Measurements from ENCODE around the gene ZNF561.
A peak's percentile ranks its signal among the peaks of the same experiment; 100 is the strongest.
"Not testable (repeated sequence)": the region's sequence is repeated elsewhere in the genome, so short reads cannot be mapped to it uniquely, and the experiment has no call there.

ZNF561 gene

DNA sequence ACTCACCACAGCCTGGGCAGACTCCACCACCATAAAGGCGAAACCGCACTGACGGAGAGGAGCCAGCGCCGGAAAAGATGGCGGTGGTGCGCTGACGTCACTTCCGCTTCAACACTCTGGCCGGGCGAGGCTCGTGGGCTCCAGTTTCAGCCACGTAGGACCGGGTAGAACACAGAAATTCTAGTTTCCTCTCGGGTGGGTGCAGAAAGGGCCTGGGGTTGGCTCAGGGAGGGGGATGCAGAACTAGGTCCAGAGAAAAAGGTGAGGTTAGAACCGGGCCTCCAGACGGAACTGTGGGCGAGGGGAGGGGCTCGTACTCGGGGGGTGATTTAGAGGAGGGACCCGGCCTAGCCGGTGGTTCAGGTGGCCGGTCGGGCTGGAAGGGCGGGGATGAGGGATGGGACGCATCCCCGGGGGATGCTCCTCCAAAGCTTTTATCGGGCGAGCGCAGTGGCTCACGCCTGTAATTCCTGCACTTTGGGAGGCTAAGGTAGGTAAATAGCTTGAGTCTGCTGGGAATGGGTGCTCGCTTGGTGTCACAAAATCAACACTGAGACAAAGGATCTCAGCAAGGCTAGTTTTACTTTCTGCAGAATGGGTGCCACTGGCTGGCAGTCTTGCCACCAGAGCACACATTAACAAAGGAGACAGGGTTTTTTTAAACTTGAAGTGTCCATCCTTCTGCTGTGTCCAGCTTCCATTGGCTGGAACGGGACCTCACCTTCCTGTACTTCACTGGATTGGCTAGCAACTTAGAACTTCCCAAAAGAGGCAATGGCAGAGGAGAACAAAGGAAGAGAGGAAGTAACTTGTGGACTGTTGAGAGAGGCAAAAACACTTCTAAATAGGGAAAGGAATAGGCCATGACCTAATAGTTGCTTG lies at the start of gene ZNF561:
ZNF561 (minus strand) TSS at position 77 of the 882 bp plus-strand sequence. CDS start 1,776 bp downstream, outside the sequence.
- H3K4me3 ChIP-seq (ENCODE audit: low read length) = peak within 1 kb of the TSS; percentile 98
- peak within 1 kb of the TSS; percentile 80 for H3K9ac ChIP-seq (ENCODE audit: low read length)
- no peaks in the 10 kb centered on the region for H3K27me3 ChIP-seq (ENCODE audit: control insufficient read depth, insufficient read depth, low read length)
- H3K4me1 ChIP-seq (ENCODE audit: control insufficient read depth, insufficient read depth, low read length) = peaks cover 15% of the 10 kb centered on the region
- H3K9me3 ChIP-seq (ENCODE audit: control insufficient read depth, low read length) = no peaks in the 10 kb centered on the region
- peaks cover 8% of the 10 kb centered on the region for H3K36me3 ChIP-seq (ENCODE audit: control insufficient read depth, insufficient read depth, low read length)

DNA sequence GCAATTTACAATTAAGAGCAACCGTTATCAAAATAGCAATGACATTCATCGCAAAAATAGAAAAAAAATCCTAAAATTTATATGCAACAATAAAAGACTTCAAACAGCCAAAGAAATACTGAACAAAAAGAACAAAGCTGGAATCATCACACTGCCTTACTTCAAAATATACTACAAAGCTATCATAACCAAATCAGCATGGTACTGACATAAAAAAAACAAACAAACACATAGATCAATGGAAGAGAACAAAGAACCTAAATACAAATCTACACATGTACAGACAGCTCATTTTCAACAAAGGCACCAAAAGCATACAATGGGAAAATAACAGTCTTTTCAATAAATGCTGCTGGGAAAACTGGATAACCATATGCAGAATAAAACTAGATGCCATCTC lies 47.5 kb upstream of the ZNF561 start:
- H3K9me3 ChIP-seq (ENCODE audit: control insufficient read depth, low read length) = peaks cover 12% of the 10 kb centered on the region
- H3K4me3 ChIP-seq (ENCODE audit: low read length) = no peak overlapping the region
- H3K9ac ChIP-seq (ENCODE audit: low read length) = no peak overlapping the region
- H3K36me3 ChIP-seq (ENCODE audit: control insufficient read depth, insufficient read depth, low read length) = no peaks in the 10 kb centered on the region
- no peaks in the 10 kb centered on the region for H3K27me3 ChIP-seq (ENCODE audit: control insufficient read depth, insufficient read depth, low read length)
- no peaks in the 10 kb centered on the region for H3K4me1 ChIP-seq (ENCODE audit: control insufficient read depth, insufficient read depth, low read length)

DNA sequence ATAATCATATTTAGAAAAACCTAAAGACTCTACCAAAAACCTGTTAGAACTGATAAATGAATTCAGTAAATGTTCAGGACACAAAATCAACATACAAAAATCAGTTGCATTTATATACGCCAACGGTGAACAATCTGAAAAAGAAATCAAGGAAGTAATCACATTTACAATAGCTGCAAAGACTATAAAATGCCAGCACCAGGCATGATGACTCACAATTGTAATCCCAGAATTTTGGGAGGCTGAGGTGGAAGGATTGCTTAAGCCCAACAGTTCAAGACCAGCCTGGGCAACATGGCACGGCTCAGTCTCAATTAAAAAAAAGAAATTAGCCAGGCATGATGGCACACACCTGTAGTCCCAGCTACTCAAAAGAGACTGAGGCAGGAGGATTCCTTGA lies 46.9 kb upstream of the ZNF561 start:
- no peaks in the 10 kb centered on the region for H3K27me3 ChIP-seq (ENCODE audit: control insufficient read depth, insufficient read depth, low read length)
- H3K36me3 ChIP-seq (ENCODE audit: control insufficient read depth, insufficient read depth, low read length) = no peaks in the 10 kb centered on the region
- no peak overlapping the region for H3K4me3 ChIP-seq (ENCODE audit: low read length)
- H3K9ac ChIP-seq (ENCODE audit: low read length) = no peak overlapping the region
- no peaks in the 10 kb centered on the region for H3K4me1 ChIP-seq (ENCODE audit: control insufficient read depth, insufficient read depth, low read length)
- peaks cover 6% of the 10 kb centered on the region for H3K9me3 ChIP-seq (ENCODE audit: control insufficient read depth, low read length)

DNA sequence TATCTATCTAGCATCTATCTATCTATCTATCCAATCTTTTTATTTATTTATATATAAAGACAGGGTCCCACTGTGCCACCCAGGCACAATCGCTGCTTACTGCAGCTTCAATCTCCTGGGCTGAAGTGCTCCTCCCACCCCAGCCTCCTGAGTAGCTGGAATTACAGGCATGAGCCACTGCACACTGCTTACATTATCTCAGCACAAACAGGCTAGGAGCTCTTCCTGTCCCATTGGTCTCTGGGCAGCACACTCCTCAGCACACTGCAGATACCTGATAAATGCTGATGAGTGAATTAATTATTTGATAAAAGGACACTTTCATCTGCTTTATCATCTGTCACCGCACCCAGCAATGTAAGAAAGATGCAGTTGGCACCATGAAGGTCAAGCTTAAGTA lies 37.7 kb upstream of the ZNF561 start:
- Histone ChIP-seq H3K36me3 (ENCODE audit: control insufficient read depth, insufficient read depth, low read length) (peaks cover 5% of the 10 kb centered on the region), H3K4me1 (ENCODE audit: control insufficient read depth, insufficient read depth, low read length) (no peaks in the 10 kb centered on the region), H3K4me3 (ENCODE audit: low read length) (no peak overlapping the region)

DNA sequence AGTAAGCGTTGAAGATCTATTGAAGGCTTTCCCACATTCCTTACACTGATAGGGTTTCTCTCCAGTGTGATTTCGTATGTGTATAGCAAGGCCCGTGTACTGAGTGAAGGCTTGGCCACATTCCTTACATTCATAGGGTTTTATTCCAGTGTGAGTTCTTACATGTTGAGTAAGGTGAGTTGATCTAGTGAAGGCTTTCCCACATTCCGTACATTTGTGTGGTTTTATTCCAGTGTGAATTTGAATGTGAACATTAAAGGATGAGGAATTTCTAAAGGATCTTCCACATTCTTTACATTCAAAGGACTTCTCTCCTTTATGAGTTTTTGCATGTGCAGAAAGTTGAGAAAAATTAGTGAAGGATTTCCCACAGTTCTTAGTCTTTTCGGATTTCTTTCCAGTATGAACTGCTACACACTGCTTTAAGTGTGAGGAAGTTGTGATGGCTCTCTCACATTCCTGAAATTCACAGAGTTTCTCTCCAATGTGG lies 32.1 kb upstream of the ZNF561 start:
- H3K4me3 ChIP-seq (ENCODE audit: low read length); H3K9ac ChIP-seq (ENCODE audit: low read length); H3K27me3 ChIP-seq (ENCODE audit: control insufficient read depth, insufficient read depth, low read length); H3K4me1 ChIP-seq (ENCODE audit: control insufficient read depth, insufficient read depth, low read length): not testable (repeated sequence)
- Histone ChIP-seq H3K36me3 (ENCODE audit: control insufficient read depth, insufficient read depth, low read length) (peaks cover 31% of the 10 kb centered on the region), H3K9me3 (ENCODE audit: control insufficient read depth, low read length) (peaks cover 11% of the 10 kb centered on the region)

More for the DNA sequence above, 37.7 kb upstream of the ZNF561 start:
- Histone ChIP-seq H3K9ac (ENCODE audit: low read length) (no peak overlapping the region), H3K9me3 (ENCODE audit: control insufficient read depth, low read length) (peaks cover 6% of the 10 kb centered on the region), H3K27me3 (ENCODE audit: control insufficient read depth, insufficient read depth, low read length) (no peaks in the 10 kb centered on the region)

DNA sequence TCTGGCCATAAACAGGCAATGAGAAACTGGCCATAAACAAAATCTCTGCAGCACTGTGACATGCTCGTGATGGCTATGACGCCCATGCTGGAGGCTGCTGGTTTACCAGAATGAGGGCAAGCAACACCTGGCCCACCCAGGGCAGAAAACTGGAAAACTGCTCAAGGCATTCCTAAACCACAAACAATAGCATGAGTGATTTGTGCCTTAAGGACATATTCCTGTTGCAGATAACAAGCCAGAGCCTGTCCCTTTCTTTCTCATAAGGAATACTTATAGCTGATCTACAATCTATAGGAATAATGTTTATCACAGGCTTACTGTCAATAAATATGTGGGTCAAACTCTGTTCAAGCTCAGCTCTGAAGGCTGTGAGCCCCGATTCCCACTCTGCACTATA lies 30.4 kb upstream of the ZNF561 start:
- Histone ChIP-seq H3K36me3 (ENCODE audit: control insufficient read depth, insufficient read depth, low read length) (peaks cover 31% of the 10 kb centered on the region), H3K9me3 (ENCODE audit: control insufficient read depth, low read length) (peaks cover 11% of the 10 kb centered on the region)
- not testable (repeated sequence) for H3K27me3 ChIP-seq (ENCODE audit: control insufficient read depth, insufficient read depth, low read length); H3K9ac ChIP-seq (ENCODE audit: low read length); H3K4me3 ChIP-seq (ENCODE audit: low read length); H3K4me1 ChIP-seq (ENCODE audit: control insufficient read depth, insufficient read depth, low read length)

DNA sequence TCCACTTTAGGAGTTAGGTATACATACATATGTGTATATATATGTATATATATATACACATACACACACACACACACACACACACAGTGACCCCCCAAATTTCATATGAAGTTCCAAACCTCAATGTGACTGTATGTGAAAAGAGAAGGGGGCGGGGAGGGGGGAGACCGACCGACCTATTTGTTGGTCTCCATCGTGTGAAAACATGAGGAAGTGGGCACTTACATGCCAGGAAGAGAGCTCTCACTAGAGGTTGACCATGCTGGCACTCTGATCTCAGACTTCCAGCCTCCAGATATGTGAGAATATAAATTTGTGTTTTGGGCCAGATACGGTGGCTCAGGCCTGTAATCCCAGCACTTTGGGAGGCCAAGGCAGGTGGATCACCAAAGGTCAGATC lies 29.3 kb upstream of the ZNF561 start:
- H3K27me3 ChIP-seq (ENCODE audit: control insufficient read depth, insufficient read depth, low read length) = no peaks in the 10 kb centered on the region
- H3K4me1 ChIP-seq (ENCODE audit: control insufficient read depth, insufficient read depth, low read length) = no peaks in the 10 kb centered on the region
- peaks cover 11% of the 10 kb centered on the region for H3K9me3 ChIP-seq (ENCODE audit: control insufficient read depth, low read length)
- no peak overlapping the region for H3K9ac ChIP-seq (ENCODE audit: low read length)
- H3K36me3 ChIP-seq (ENCODE audit: control insufficient read depth, insufficient read depth, low read length) = peaks cover 26% of the 10 kb centered on the region
- H3K4me3 ChIP-seq (ENCODE audit: low read length) = no peak overlapping the region

DNA sequence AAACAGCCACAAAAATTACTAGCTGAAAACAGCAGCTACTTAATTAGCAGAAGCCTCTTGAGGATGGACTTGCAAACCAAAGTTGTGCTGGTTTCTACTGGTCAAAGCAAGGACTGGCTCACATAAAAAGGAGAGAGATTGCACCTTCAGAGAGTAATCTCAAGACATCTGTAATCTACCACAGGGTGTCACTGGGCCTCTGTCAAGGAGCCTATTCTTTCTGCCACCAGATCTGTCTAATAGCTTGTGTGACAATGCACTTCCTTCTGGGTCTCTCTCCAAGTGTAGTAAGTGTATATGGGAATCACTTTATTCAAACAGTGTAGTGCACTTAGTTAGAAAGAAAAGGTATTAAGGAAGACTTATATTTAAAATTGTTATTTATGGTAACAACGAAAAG lies 24.4 kb upstream of the ZNF561 start:
- Histone ChIP-seq H3K4me1 (ENCODE audit: control insufficient read depth, insufficient read depth, low read length) (no peaks in the 10 kb centered on the region), H3K36me3 (ENCODE audit: control insufficient read depth, insufficient read depth, low read length) (no peaks in the 10 kb centered on the region), H3K9ac (ENCODE audit: low read length) (no peak overlapping the region), H3K9me3 (ENCODE audit: control insufficient read depth, low read length) (peaks cover 7% of the 10 kb centered on the region), H3K27me3 (ENCODE audit: control insufficient read depth, insufficient read depth, low read length) (no peaks in the 10 kb centered on the region), H3K4me3 (ENCODE audit: low read length) (no peak overlapping the region)

DNA sequence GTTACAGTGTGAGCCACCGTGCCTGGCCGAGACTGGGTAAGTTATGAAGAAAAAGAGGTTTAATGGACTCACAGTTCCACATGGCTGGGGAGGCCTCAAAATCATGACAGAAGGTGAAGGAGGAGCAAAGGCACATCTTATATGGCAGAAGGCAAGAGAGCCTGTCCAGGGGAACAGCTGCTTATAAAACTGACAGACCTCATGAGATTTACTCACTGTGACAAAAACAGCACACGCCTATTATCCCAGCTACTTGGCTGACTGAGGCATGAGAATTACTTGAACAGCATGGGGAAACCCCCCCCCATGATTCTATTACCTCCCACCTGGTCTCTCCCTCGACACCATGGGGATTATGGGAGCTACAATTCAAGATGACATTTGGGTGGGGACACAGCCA lies 23.4 kb upstream of the ZNF561 start:
- Histone ChIP-seq H3K27me3 (ENCODE audit: control insufficient read depth, insufficient read depth, low read length) (no peaks in the 10 kb centered on the region), H3K4me3 (ENCODE audit: low read length) (no peak overlapping the region), H3K9me3 (ENCODE audit: control insufficient read depth, low read length) (peaks cover 7% of the 10 kb centered on the region), H3K9ac (ENCODE audit: low read length) (no peak overlapping the region), H3K36me3 (ENCODE audit: control insufficient read depth, insufficient read depth, low read length) (no peaks in the 10 kb centered on the region), H3K4me1 (ENCODE audit: control insufficient read depth, insufficient read depth, low read length) (no peaks in the 10 kb centered on the region)

DNA sequence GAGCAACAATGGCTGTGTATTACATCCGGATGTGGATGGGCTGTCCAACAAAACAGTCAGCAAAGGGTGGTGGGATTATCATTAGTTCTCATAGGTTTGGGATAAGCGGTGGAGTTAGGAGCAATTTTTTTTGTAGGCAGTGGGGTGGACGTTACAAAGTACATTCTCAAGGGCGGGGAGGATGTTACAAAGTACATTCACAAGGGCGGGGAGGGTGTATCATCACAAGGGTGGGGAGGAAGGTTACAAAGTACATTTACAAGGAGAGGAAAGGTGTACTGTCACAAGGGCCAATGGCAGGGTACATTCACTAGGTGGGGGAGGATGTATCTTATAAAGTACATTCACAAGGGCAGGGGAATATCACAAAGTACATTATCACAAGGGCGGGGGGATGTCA lies 20.8 kb upstream of the ZNF561 start:
- no peak overlapping the region for H3K9ac ChIP-seq (ENCODE audit: low read length)
- no peaks in the 10 kb centered on the region for H3K27me3 ChIP-seq (ENCODE audit: control insufficient read depth, insufficient read depth, low read length)
- H3K4me3 ChIP-seq (ENCODE audit: low read length) = no peak overlapping the region
- H3K4me1 ChIP-seq (ENCODE audit: control insufficient read depth, insufficient read depth, low read length) = no peaks in the 10 kb centered on the region
- peaks cover 7% of the 10 kb centered on the region for H3K9me3 ChIP-seq (ENCODE audit: control insufficient read depth, low read length)
- H3K36me3 ChIP-seq (ENCODE audit: control insufficient read depth, insufficient read depth, low read length) = no peaks in the 10 kb centered on the region

DNA sequence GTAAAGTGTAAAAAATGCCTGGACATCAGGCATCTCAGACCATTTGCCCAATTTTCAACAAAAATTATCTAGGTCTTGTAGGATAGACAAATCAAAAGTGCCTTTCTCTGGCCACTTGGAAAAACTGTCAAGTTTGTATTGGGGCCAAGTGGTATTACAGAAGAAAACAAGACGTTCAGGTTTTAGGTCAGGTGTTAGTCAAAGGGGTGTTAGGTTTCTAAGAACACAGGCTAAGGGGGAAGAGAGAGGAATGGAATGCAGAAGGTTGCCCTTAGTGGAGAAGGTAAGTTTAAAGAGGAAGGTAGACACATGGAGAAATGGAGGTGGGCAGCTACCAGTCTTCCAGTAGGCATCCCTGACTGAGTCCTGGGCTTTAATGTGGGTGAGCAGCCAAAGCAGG lies 19.9 kb upstream of the ZNF561 start:
- no peaks in the 10 kb centered on the region for H3K36me3 ChIP-seq (ENCODE audit: control insufficient read depth, insufficient read depth, low read length)
- H3K9ac ChIP-seq (ENCODE audit: low read length) = no peak overlapping the region
- H3K27me3 ChIP-seq (ENCODE audit: control insufficient read depth, insufficient read depth, low read length) = no peaks in the 10 kb centered on the region
- H3K9me3 ChIP-seq (ENCODE audit: control insufficient read depth, low read length) = peaks cover 7% of the 10 kb centered on the region
- no peaks in the 10 kb centered on the region for H3K4me1 ChIP-seq (ENCODE audit: control insufficient read depth, insufficient read depth, low read length)
- no peak overlapping the region for H3K4me3 ChIP-seq (ENCODE audit: low read length)

DNA sequence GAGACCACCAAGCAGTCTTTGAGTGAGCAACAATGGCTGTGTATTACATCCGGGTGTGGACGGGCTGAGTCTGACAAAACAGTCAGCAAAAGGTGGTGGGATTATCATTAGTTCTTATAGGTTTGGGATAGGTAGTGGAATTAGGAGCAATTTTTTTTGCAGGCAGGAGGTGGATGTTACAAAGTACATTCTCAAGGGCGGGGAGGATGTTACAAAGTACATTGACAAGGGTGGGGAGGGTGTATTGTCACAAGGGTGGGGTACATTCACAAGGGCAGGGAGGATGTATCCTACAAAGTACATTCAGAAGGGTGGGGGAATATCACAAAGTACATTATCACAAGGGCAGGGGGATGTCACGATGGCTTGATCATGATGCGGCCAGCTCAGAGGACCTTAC lies 15.0 kb upstream of the ZNF561 start:
- Histone ChIP-seq H3K9ac (ENCODE audit: low read length) (no peak overlapping the region), H3K4me3 (ENCODE audit: low read length) (no peak overlapping the region)

More for the DNA sequence above, 15.0 kb upstream of the ZNF561 start:
- Histone ChIP-seq H3K27me3 (ENCODE audit: control insufficient read depth, insufficient read depth, low read length) (no peaks in the 10 kb centered on the region), H3K9me3 (ENCODE audit: control insufficient read depth, low read length) (no peaks in the 10 kb centered on the region), H3K4me1 (ENCODE audit: control insufficient read depth, insufficient read depth, low read length) (no peaks in the 10 kb centered on the region), H3K36me3 (ENCODE audit: control insufficient read depth, insufficient read depth, low read length) (no peaks in the 10 kb centered on the region)

Data from mucosa of stomach (tissue), 1 donor.